Endothelial cell of umbilical vein (primary cell): ENCODE results near the gene HSPA12A. TPM values are rescaled to one million over a fixed set of nuclear protein-coding genes. Genes with fewer than 3 reads are reported as not detected.

Source experiments
- BruUV-seq: library from RNA; stranded (reverse); fragments of 400-500 nt; replicated peaks from 2 replicates; lab custom pipeline; 2021; lab: Mats Ljungman, UMichigan
- CTCF ChIA-PET: fragments of 300-600, 350-600 bp; sonication (Branson Sonifier 250); formaldehyde crosslinking; loops from one replicate; lab custom pipeline; 2021; ENCODE audit warnings: antibody characterized with exemption, inconsistent platforms; lab: Charles Lee
- POLR2A ChIA-PET: fragments of 300-600, 350-600 bp; sonication (Branson Sonifier 250); formaldehyde crosslinking; loops from one replicate; lab custom pipeline; 2021; ENCODE audit warnings: antibody characterized with exemption, inconsistent platforms; lab: Charles Lee
- DNase-seq: peaks from one replicate; pipeline ENCODE4 v3.0.0-alpha.2; 2011; ENCODE audit warnings: low read depth, low spot score
- FAIRE-seq: peaks from 2 replicates; lab custom pipeline; 2011; peaks lifted over from hg19 to GRCh38; lab: Jason Lieb, UNC
- H2AFZ ChIP-seq: 2 replicates; pipeline ENCODE4 v1.6.0; 2012; ENCODE audit warnings: low read depth, low read length, control low read depth, inconsistent platforms
- H3K27ac ChIP-seq: 2 replicates; pipeline ENCODE4 v1.5.1; 2011; ENCODE audit warnings: low read depth, mild to moderate bottlenecking, control low read depth, low read length, moderate library complexity; ENCODE audit not compliant: insufficient read depth
- H3K27me3 ChIP-seq, 2 experiments: 2 replicates each; pipeline versions ENCODE4 v1.6.0 to v1.6.1; 2011; ENCODE audit warnings: low read length in 2 of 2, mixed read lengths in 1 of 2; ENCODE audit not compliant: control insufficient read depth in 2 of 2, insufficient read depth in 2 of 2
- H3K36me3 ChIP-seq, 2 experiments: 2 replicates in 1 of 2; 3 replicates in 1 of 2; pipeline ENCODE4 v1.5.1; 2011; ENCODE audit warnings: low read length in 2 of 2, mild to moderate bottlenecking in 1 of 2, moderate library complexity in 1 of 2; ENCODE audit not compliant: control insufficient read depth in 2 of 2, insufficient read depth in 2 of 2; ENCODE audit errors: extremely low read depth in 1 of 2
- H3K4me1 ChIP-seq: 3 replicates; pipeline ENCODE4 v1.5.1; 2011; ENCODE audit warnings: mild to moderate bottlenecking, low read length; ENCODE audit not compliant: control insufficient read depth, insufficient read depth; ENCODE audit errors: extremely low read depth
- H3K4me2 ChIP-seq: 2 replicates; pipeline ENCODE4 v1.6.1; 2011; ENCODE audit warnings: low read length, control low read depth, mixed read lengths; ENCODE audit not compliant: insufficient read depth
- H3K4me3 ChIP-seq, 3 experiments: fragments of 200-600 bp in 1 of 3; sonication (generic), shearing (Covaris generic) in 1 of 3; replicated peaks in 1 of 3; 2 replicates each; pipeline ENCODE4 v1.5.1; 2011 to 2016; ENCODE audit warnings: control low read depth in 3 of 3, low read length in 3 of 3, mild to moderate bottlenecking in 2 of 3, inconsistent platforms in 1 of 3, low read depth in 1 of 3, moderate library complexity in 1 of 3; ENCODE audit not compliant: insufficient read depth in 1 of 3
- H3K79me2 ChIP-seq: 2 replicates; pipeline ENCODE4 v1.6.0; 2012; ENCODE audit warnings: low read length, inconsistent platforms; ENCODE audit not compliant: control insufficient read depth, insufficient read depth
- H3K9ac ChIP-seq: replicated peaks from 2 replicates; pipeline ENCODE3; 2011; ENCODE audit warnings: low read length, control low read depth; ENCODE audit not compliant: insufficient read depth; ENCODE audit errors: extremely low read depth
- H3K9me1 ChIP-seq: replicated peaks from 3 replicates; pipeline ENCODE4 v1.6.0; 2011; ENCODE audit warnings: mild to moderate bottlenecking, low read length; ENCODE audit not compliant: control insufficient read depth, insufficient read depth; ENCODE audit errors: extremely low read depth
- H3K9me3 ChIP-seq: replicated peaks from 2 replicates; pipeline ENCODE4 v1.5.1; 2012; ENCODE audit warnings: low read length, inconsistent platforms; ENCODE audit not compliant: control insufficient read depth, insufficient read depth
- H4K20me1 ChIP-seq: replicated peaks from 2 replicates; pipeline ENCODE3; 2011; ENCODE audit warnings: mild to moderate bottlenecking, low read length; ENCODE audit not compliant: control insufficient read depth, insufficient read depth; ENCODE audit errors: extremely low read depth
- CTCF ChIP-seq, 2 donors: IDR thresholded peaks; 1 replicate in 1 of 2; 2 replicates in 1 of 2; pipeline ENCODE4 v1.5.1; 2011; ENCODE audit warnings: low read length in 2 of 2, mild to moderate bottlenecking in 2 of 2, moderate library complexity in 2 of 2, control low read depth in 1 of 2, inconsistent platforms in 1 of 2, low read depth in 1 of 2; ENCODE audit not compliant: insufficient read depth in 1 of 2; ENCODE audit errors: extremely low read depth in 1 of 2
- EZH2 ChIP-seq: IDR thresholded peaks from 2 replicates; pipeline ENCODE4 v1.6.1; 2012; ENCODE audit warnings: borderline replicate concordance, low read depth, mild to moderate bottlenecking, moderate library complexity, low read length, inconsistent platforms; ENCODE audit not compliant: severe bottlenecking
- FOS ChIP-seq: IDR thresholded peaks from 2 replicates; pipeline ENCODE4 v1.6.1; 2011; ENCODE audit warnings: mild to moderate bottlenecking, low read length, moderate library complexity, borderline replicate concordance; ENCODE audit not compliant: insufficient read depth
- GATA2 ChIP-seq: IDR thresholded peaks from 2 replicates; pipeline ENCODE4 v1.7.0; 2011; ENCODE audit warnings: low read depth, mild to moderate bottlenecking, moderate library complexity, mixed read lengths, low read length; ENCODE audit not compliant: insufficient read length, insufficient read depth
- JUN ChIP-seq: IDR thresholded peaks from 2 replicates; pipeline ENCODE4 v1.6.1; 2011; ENCODE audit warnings: borderline replicate concordance, low read depth; ENCODE audit not compliant: insufficient read length, insufficient read depth
- MAX ChIP-seq: IDR thresholded peaks from 2 replicates; pipeline ENCODE4 v1.6.1; 2011; ENCODE audit not compliant: insufficient read depth, insufficient read length
- MYC ChIP-seq: IDR thresholded peaks from one replicate; pipeline ENCODE4 v1.6.1; 2011; ENCODE audit warnings: mild to moderate bottlenecking, low read depth, low read length
- POLR2A ChIP-seq: IDR thresholded peaks from 2 replicates; pipeline ENCODE4 v1.6.1; 2012; ENCODE audit warnings: low read depth, mild to moderate bottlenecking, control low read depth, low read length
- POLR2AphosphoS5 ChIP-seq: IDR thresholded peaks from 2 replicates; pipeline ENCODE4 v1.6.1; 2012; ENCODE audit warnings: low read depth, mild to moderate bottlenecking, control low read depth, low read length, moderate library complexity; ENCODE audit not compliant: insufficient read depth
- dilution Hi-C: fragments of 300-500 bp; cut with MboI; formaldehyde crosslinking; loops from one replicate; pipeline ENCODE4 v1.15.0; 2019; ENCODE audit warnings: low sequenced_read_pairs; ENCODE audit not compliant: extremely low pct_ligation_motif_present
- intact Hi-C: fragments of 100-400 bp; cut with micrococcal nuclease; formaldehyde crosslinking; loops from one replicate; pipeline ENCODE4 v1.10.0; 2022
- polyA plus RNA-seq, 4 experiments: library from polyadenylated mRNA; depleted of rRNA in 3 of 4; stranded (reverse) in 3 of 4; unstranded in 1 of 4; fragments of >200 nt; gene quantifications; 2 replicates each; pipeline versions ENCODE4 v1.2.1 to v1.2.3, GENCODE V29; 2011 to 2012; ENCODE audit warnings: missing spikeins in 1 of 4
- total RNA-seq: library from RNA; stranded (reverse); gene quantifications from 2 replicates; pipeline ENCODE4 v1.2.3, GENCODE V29; 2021

The HSPA12A gene
- total and polyA plus RNA-seq, 2 donors (not counting 3 experiments of a cell fraction or from before 2014, with no cell fraction given): 0.22 to 0.29 TPM

- TF ChIP-seq EZH2 (no peak), FOS (no peak), MYC (no peak)
- H3K4me1 ChIP-seq: no peaks in the 10 kb centered on the region
Measured at GRCh38 chr10:116720241-116720643, 22.1 kb downstream of the HSPA12A start.

GRCh38 chr10:116719804-116720203, 22.6 kb downstream of the HSPA12A start:
- DNase-seq: no peak
- Histone ChIP-seq H2AFZ (no peak overlapping the region), H3K9me1 (no peaks in the 10 kb centered on the region), H3K36me3 (no peaks in the 10 kb centered on the region), H3K4me1 (no peaks in the 10 kb centered on the region), H3K4me2 (no peak overlapping the region), H3K9me3 (no peaks in the 10 kb centered on the region), H3K79me2 (no peaks in the 10 kb centered on the region), H3K9ac (no peak overlapping the region), H3K27ac (no peak overlapping the region), H3K4me3 (no peak overlapping the region), H4K20me1 (no peaks in the 10 kb centered on the region), H3K27me3 (no peaks in the 10 kb centered on the region)
- ChIA-PET POLR2A (no interaction called here), CTCF (interaction anchor here (1.6 kb wide), 1 partner anchor 29 kb away, joined by 3 read pairs; no protein-coding TSS in a partner anchor)
- no TSS peak for BruUV-seq
- intact Hi-C loops (no loop called here), dilution Hi-C loops (no loop called here)
- FAIRE-seq: no peak
- TF ChIP-seq POLR2A: no peak
- TF ChIP-seq JUN: no peak
- no peak for TF ChIP-seq MAX
- TF ChIP-seq GATA2: no peak
- TF ChIP-seq POLR2AphosphoS5: no peak
- TF ChIP-seq MYC: no peak
- no peak for TF ChIP-seq CTCF (IDR thresholded peaks at IDR 0.05; ENCODE audit: extremely low read depth in 1 of 2, insufficient read depth in 1 of 2, low read depth in 1 of 2, low read length in 2 of 2)
- no peak for TF ChIP-seq EZH2
- no peak for TF ChIP-seq FOS

More at GRCh38 chr10:116720241-116720643, 22.1 kb downstream of the HSPA12A start:
- no peak overlapping the region for H3K4me3 ChIP-seq
- dilution Hi-C loops: no loop called here
- H3K79me2 ChIP-seq: no peaks in the 10 kb centered on the region
- H3K9me1 ChIP-seq: no peaks in the 10 kb centered on the region
- H3K27ac ChIP-seq: no peak overlapping the region
- no peak overlapping the region for H3K4me2 ChIP-seq
- intact Hi-C loops: no loop called here
- no peak overlapping the region for H3K9ac ChIP-seq
- no peaks in the 10 kb centered on the region for H3K9me3 ChIP-seq
- ChIA-PET CTCF (interaction anchor here (1.6 kb wide), 1 partner anchor 29 kb away, joined by 3 read pairs; no protein-coding TSS in a partner anchor), POLR2A (no interaction called here)
- FAIRE-seq (no peak), DNase-seq (no peak)
- H2AFZ ChIP-seq: no peak overlapping the region
- no peaks in the 10 kb centered on the region for H3K27me3 ChIP-seq
- no TSS peak for BruUV-seq
- H3K36me3 ChIP-seq: no peaks in the 10 kb centered on the region
- H4K20me1 ChIP-seq: no peaks in the 10 kb centered on the region
